Vagina (tissue), 2 donors: ENCODE measurements around the gene RASGRF2. TPM values are rescaled to one million over a fixed set of nuclear protein-coding genes. Genes with fewer than 3 reads are reported as not detected.
"Not testable (repeated sequence)": the region's sequence is repeated elsewhere in the genome, so short reads cannot be mapped to it uniquely, and the experiment has no call there.

Experiments used
- DNase-seq, 2 donors: peaks; one replicate each; pipeline ENCODE4 v3.0.0-alpha.2; 2017; ENCODE audit errors: extremely low spot score in 2 of 2
- H3K27ac ChIP-seq: fragments of 200-600 bp; sonication (generic); one replicate; pipeline ENCODE4 v1.5.1; 2019
- H3K27me3 ChIP-seq: fragments of 200-600 bp; sonication (generic); one replicate; pipeline ENCODE4 v1.5.1; 2019
- H3K36me3 ChIP-seq, 2 donors: fragments of 200-600 bp; sonication (generic); one replicate each; pipeline ENCODE4 v1.5.1; 2017 to 2019
- H3K4me1 ChIP-seq: fragments of 200-600 bp; sonication (generic); one replicate; pipeline ENCODE4 v1.5.1; 2019
- H3K4me3 ChIP-seq, 2 donors: fragments of 200-600 bp; sonication (generic); 1 replicate in 1 of 2; 2 replicates in 1 of 2; pipeline ENCODE4 v1.5.1; 2016 to 2019
- H3K9me3 ChIP-seq: fragments of 200-600 bp; sonication (generic); one replicate; pipeline ENCODE4 v1.5.1; 2019
- CTCF ChIP-seq, 3 experiments: fragments of 450-650 bp in 2 of 3; fragments of 200-600 bp in 1 of 3; sonication (generic) in 1 of 3; IDR thresholded peaks; one replicate each; pipeline ENCODE4 v1.5.1; 2017 to 2019; ENCODE audit warnings: antibody characterized with exemption in 3 of 3, mild to moderate bottlenecking in 2 of 3, moderate library complexity in 2 of 3
- POLR2A ChIP-seq, 2 donors: fragments of 450-650 bp; IDR thresholded peaks; one replicate each; pipeline ENCODE4 v1.6.1; 2017; ENCODE audit warnings: antibody characterized with exemption in 2 of 2, mild to moderate bottlenecking in 2 of 2, moderate library complexity in 2 of 2
- POLR2AphosphoS5 ChIP-seq, 2 donors: sonication (generic); formaldehyde crosslinking; IDR thresholded peaks; one replicate each; pipeline ENCODE4 v1.9.0; 2017; ENCODE audit warnings: antibody characterized with exemption in 2 of 2, mild to moderate bottlenecking in 2 of 2, low read depth in 1 of 2; ENCODE audit not compliant: insufficient read depth in 1 of 2
- intact Hi-C: fragments of 100-400 bp; cut with DNase I; formaldehyde crosslinking; loops from one replicate; pipeline ENCODE4 v1.15.1; 2023
- total RNA-seq: library from RNA; depleted of rRNA; stranded (reverse); fragments of >200 nt; gene quantifications from one replicate; pipeline ENCODE4 v1.2.3, GENCODE V29; 2016

Gene RASGRF2
- total RNA-seq, 1 donor from 2014 or later: 8.8 TPM

- no peaks in the 10 kb centered on the region for H3K9me3 ChIP-seq
- no peak for TF ChIP-seq POLR2AphosphoS5 (IDR thresholded peaks at IDR 0.05; ENCODE audit: insufficient read depth in 1 of 2, low read depth in 1 of 2)
- TF ChIP-seq CTCF (IDR thresholded peaks at IDR 0.05): no peak
- no peak for TF ChIP-seq POLR2A (IDR thresholded peaks at IDR 0.05)
- H3K4me1 ChIP-seq: no peaks in the 10 kb centered on the region
- H3K36me3 ChIP-seq: no peaks in the 10 kb centered on the region
- intact Hi-C loops: no loop called here
- no peak overlapping the region for H3K27ac ChIP-seq
- H3K27me3 ChIP-seq: no peaks in the 10 kb centered on the region
- no peak for DNase-seq
- H3K4me3 ChIP-seq: no peak overlapping the region
Measured at GRCh38 chr5:81023261-81023970, 63.3 kb downstream of the RASGRF2 start.

GRCh38 chr5:81027481-81028058, 67.4 kb downstream of the RASGRF2 start:
- Histone ChIP-seq H3K36me3 (no peaks in the 10 kb centered on the region), H3K27me3 (no peaks in the 10 kb centered on the region), H3K27ac (no peak overlapping the region), H3K4me3 (no peak overlapping the region), H3K9me3 (no peaks in the 10 kb centered on the region), H3K4me1 (no peaks in the 10 kb centered on the region)
- no peak for DNase-seq
- intact Hi-C loops: no loop called here
- no peak for TF ChIP-seq CTCF (IDR thresholded peaks at IDR 0.05)
- TF ChIP-seq POLR2AphosphoS5 (IDR thresholded peaks at IDR 0.05; ENCODE audit: insufficient read depth in 1 of 2, low read depth in 1 of 2): no peak
- no peak for TF ChIP-seq POLR2A (IDR thresholded peaks at IDR 0.05)

GRCh38 chr5:81028888-81029287, 68.7 kb downstream of the RASGRF2 start:
- H3K27ac ChIP-seq, DNase-seq, H3K27me3 ChIP-seq, H3K4me3 ChIP-seq, H3K4me1 ChIP-seq, H3K36me3 ChIP-seq, H3K9me3 ChIP-seq, intact Hi-C loops: not testable (repeated sequence)

- DNase-seq, H3K4me3 ChIP-seq, H3K4me1 ChIP-seq, H3K36me3 ChIP-seq, H3K27me3 ChIP-seq, intact Hi-C loops, H3K27ac ChIP-seq, H3K9me3 ChIP-seq: not testable (repeated sequence)
Measured at GRCh38 chr5:81029736-81030135, 69.6 kb downstream of the RASGRF2 start.

- H3K36me3 ChIP-seq, H3K27me3 ChIP-seq, H3K9me3 ChIP-seq, H3K27ac ChIP-seq, H3K4me3 ChIP-seq, H3K4me1 ChIP-seq, intact Hi-C loops, DNase-seq: not testable (repeated sequence)
Measured at GRCh38 chr5:81030236-81031034, 70.3 kb downstream of the RASGRF2 start.

GRCh38 chr5:81035522-81035921, 75.4 kb downstream of the RASGRF2 start:
- Histone ChIP-seq H3K36me3 (no peaks in the 10 kb centered on the region), H3K9me3 (no peaks in the 10 kb centered on the region), H3K4me1 (no peaks in the 10 kb centered on the region), H3K27ac (no peak overlapping the region), H3K27me3 (no peaks in the 10 kb centered on the region), H3K4me3 (no peak overlapping the region)
- DNase-seq: no peak
- intact Hi-C loops: no loop called here
- TF ChIP-seq POLR2A (IDR thresholded peaks at IDR 0.05) (no peak), POLR2AphosphoS5 (IDR thresholded peaks at IDR 0.05; ENCODE audit: insufficient read depth in 1 of 2, low read depth in 1 of 2) (no peak), CTCF (IDR thresholded peaks at IDR 0.05) (no peak)
